ENCODE data around the gene FALEC. TPM values are rescaled to one million over a fixed set of nuclear protein-coding genes. Genes with fewer than 3 reads are reported as not detected.
A peak's percentile ranks its signal among the peaks of the same experiment; 100 is the strongest.

FALEC gene
- total and polyA plus RNA-seq, 2 donors from 2014 or later, result not detected

DNA sequence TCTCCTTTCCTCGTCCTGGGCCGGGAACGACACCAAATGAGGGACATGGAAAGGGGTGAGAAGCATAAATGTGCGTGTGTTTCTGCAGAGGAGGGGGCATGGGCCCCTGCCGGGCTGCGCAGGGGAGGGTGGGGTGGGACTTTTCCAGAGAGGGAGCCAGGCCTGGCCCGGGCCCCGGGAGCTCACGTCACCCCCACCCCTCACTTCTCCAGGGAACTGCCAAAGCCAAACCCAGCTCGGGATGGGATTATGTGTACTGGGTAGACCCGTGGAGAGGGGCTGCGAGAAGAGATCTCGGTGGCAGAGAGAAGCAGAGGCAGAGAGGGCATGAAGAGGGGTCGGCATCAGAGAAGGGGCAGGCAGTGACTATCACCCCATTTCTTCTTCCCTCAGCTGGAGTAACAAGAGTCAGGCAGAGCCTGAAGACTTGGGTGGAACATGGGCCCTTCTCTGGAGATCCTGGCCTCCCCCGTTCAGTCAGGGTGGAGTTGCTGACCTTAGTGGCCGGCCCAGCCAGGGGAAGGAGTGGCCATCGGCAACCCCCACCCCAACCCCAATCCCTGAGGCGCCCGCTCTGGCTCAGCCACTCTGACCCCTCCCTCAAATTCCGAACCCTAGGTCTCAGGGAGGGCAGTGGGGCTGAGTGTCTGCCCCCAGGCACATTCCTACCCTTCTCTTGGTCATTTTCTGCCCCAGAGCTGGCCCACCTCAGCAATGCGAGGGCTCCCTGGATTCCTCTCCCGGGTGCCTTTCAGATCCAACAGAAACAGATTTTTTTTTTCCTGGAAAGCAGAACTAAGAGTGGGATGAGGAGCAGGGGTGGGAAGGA is 34.9 kb downstream of the FALEC start:
- Histone ChIP-seq H3K27me3 (ENCODE audit: control insufficient read depth, insufficient read depth, low read length) (no peaks in the 10 kb centered on the region), H3K36me3 (ENCODE audit: control insufficient read depth in 2 of 3, insufficient read depth in 3 of 3, low read length in 3 of 3) (peaks cover under 1% of the 10 kb centered on the region in 3 donors), H3K4me1 (ENCODE audit: control insufficient read depth in 2 of 3, insufficient read depth in 2 of 3, low read depth in 1 of 3, low read length in 3 of 3) (peaks cover 0 to 13% (median 7%) of the 10 kb centered on the region in 3 donors), H3K27ac (ENCODE audit: low read depth in 2 of 2, low read length in 2 of 2) (peak overlapping the region in 1 of 2 donors; percentile 77), H3K9me3 (ENCODE audit: control insufficient read depth in 2 of 3, insufficient read depth in 1 of 3, low read length in 3 of 3) (no peaks in the 10 kb centered on the region), H3K9ac (ENCODE audit: low read length in 3 of 3) (no peak overlapping the region), H3K4me3 (ENCODE audit: low read length in 3 of 3) (no peak overlapping the region)
- TF ChIP-seq, protein P1, sequence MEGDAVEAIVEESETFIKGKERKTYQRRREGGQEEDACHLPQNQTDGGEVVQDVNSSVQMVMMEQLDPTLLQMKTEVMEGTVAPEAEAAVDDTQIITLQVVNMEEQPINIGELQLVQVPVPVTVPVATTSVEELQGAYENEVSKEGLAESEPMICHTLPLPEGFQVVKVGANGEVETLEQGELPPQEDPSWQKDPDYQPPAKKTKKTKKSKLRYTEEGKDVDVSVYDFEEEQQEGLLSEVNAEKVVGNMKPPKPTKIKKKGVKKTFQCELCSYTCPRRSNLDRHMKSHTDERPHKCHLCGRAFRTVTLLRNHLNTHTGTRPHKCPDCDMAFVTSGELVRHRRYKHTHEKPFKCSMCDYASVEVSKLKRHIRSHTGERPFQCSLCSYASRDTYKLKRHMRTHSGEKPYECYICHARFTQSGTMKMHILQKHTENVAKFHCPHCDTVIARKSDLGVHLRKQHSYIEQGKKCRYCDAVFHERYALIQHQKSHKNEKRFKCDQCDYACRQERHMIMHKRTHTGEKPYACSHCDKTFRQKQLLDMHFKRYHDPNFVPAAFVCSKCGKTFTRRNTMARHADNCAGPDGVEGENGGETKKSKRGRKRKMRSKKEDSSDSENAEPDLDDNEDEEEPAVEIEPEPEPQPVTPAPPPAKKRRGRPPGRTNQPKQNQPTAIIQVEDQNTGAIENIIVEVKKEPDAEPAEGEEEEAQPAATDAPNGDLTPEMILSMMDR (IDR thresholded peaks at IDR 0.05; ENCODE audit: borderline replicate concordance, extremely low read depth, insufficient read depth), result no peak
- intact Hi-C loops (cut with DNase I), result no loop called here
- no peak for FAIRE-seq
- DNase-seq, result peak in 1 of 5 donors; percentile 62

DNA sequence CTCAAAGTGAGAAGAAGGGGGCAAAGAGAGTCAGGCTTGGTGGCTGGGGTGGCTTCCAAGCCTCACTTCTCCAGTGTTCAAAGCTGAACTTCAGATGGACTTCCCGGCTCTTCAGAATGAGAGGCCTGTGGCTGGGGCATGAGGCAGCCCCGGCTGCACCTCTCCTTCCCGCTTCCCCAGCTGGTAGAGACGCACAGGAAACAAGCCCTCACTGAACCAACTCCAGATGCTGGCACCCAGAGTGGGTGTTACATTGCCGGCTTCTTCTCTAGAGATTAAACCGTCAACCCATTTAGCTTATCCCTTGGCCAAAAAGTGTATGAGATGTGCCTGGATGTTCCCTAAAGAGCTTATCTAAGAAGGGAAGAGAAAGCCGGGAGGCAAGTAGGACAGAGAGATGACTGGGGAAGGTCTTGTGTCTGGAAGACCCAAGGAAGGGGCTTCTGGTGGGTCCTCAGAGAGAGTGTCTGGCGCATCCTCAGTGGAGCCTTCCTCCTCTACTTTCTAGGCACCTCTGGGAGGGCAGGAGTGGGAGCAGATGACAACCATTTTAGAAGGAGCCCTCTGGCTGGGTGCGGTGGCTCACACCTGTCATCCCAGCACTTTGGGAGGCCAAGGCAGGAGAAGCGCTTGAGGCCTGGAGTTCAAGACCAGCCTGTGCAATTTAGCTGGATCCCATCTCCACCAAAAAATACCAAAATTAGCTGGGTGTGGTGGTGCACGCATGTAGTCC is 35.7 kb downstream of the FALEC start:
- DNase-seq, result no peak
- H3K36me3 ChIP-seq (ENCODE audit: control insufficient read depth in 2 of 3, insufficient read depth in 3 of 3, low read length in 3 of 3), result peaks cover 4 to 5% (median 4%) of the 10 kb centered on the region in 3 donors

GRCh38 chr1:150551784-150552127 is 36.2 kb downstream of the FALEC start:
- Histone ChIP-seq H3K27ac (ENCODE audit: low read depth in 2 of 2, low read length in 2 of 2) (peak overlapping the region in 1 of 2 donors; percentile 85), H3K9me3 (ENCODE audit: control insufficient read depth in 2 of 3, insufficient read depth in 1 of 3, low read length in 3 of 3) (no peaks in the 10 kb centered on the region), H3K36me3 (ENCODE audit: control insufficient read depth in 2 of 3, insufficient read depth in 3 of 3, low read length in 3 of 3) (peaks cover 4 to 5% (median 4%) of the 10 kb centered on the region in 3 donors), H3K9ac (ENCODE audit: low read length in 3 of 3) (no peak overlapping the region), H3K4me1 (ENCODE audit: control insufficient read depth in 2 of 3, insufficient read depth in 2 of 3, low read depth in 1 of 3, low read length in 3 of 3) (peaks cover 0 to 14% (median 7%) of the 10 kb centered on the region in 3 donors), H3K27me3 (ENCODE audit: control insufficient read depth, insufficient read depth, low read length) (no peaks in the 10 kb centered on the region), H3K4me3 (ENCODE audit: low read length in 3 of 3) (no peak overlapping the region)
- FAIRE-seq (no peak), DNase-seq (no peak)
- TF ChIP-seq, protein P1 (IDR thresholded peaks at IDR 0.05; ENCODE audit: borderline replicate concordance, extremely low read depth, insufficient read depth), result no peak
- intact Hi-C loops (cut with DNase I), result no loop called here

More for the DNA sequence above, 35.7 kb downstream of the FALEC start:
- Histone ChIP-seq H3K27ac (ENCODE audit: low read depth in 2 of 2, low read length in 2 of 2) (peak overlapping the region in 1 of 2 donors; percentile 77), H3K9ac (ENCODE audit: low read length in 3 of 3) (peak overlapping the region in 1 of 3 donors; percentile 12), H3K4me1 (ENCODE audit: control insufficient read depth in 2 of 3, insufficient read depth in 2 of 3, low read depth in 1 of 3, low read length in 3 of 3) (peaks cover 0 to 14% (median 7%) of the 10 kb centered on the region in 3 donors), H3K4me3 (ENCODE audit: low read length in 3 of 3) (no peak overlapping the region), H3K27me3 (ENCODE audit: control insufficient read depth, insufficient read depth, low read length) (no peaks in the 10 kb centered on the region), H3K9me3 (ENCODE audit: control insufficient read depth in 2 of 3, insufficient read depth in 1 of 3, low read length in 3 of 3) (no peaks in the 10 kb centered on the region)
- TF ChIP-seq, protein P1 (IDR thresholded peaks at IDR 0.05; ENCODE audit: borderline replicate concordance, extremely low read depth, insufficient read depth), result no peak
- FAIRE-seq, result no peak
- intact Hi-C loops (cut with DNase I), result no loop called here

Measured in kidney (tissue), 14 donors.